Germinal center (tissue), 1 donor: Measurements from ENCODE around the gene PEX1.
"Not testable (repeated sequence)": the region's sequence is repeated elsewhere in the genome, so short reads cannot be mapped to it uniquely, and the experiment has no call there.

Source experiments
- DNase-seq: peaks from one replicate; pipeline ENCODE4 v3.0.0; 2012; ENCODE audit warnings: mixed read lengths, low spot score

PEX1 gene

DNA sequence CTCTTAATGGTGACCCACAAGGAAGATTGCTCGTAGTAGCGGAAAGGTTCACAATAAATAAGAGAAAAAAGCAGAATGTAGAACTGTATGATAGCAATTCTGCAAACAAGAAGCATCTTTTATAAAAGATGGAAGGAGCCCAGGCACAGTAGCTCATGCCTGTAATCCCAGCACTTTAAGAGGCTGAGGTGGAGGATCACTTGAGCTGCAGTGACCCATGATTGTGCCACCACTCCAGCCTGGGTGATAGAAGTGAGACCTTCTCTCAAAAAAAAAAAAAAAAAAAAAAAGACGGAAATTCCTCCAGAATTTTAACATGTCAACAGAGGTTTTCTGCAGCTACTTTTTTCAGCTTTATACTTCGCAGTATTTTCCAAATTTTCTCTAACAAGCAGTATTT, 67.8 kb downstream of the PEX1 start:
- DNase-seq, result no peak

DNA sequence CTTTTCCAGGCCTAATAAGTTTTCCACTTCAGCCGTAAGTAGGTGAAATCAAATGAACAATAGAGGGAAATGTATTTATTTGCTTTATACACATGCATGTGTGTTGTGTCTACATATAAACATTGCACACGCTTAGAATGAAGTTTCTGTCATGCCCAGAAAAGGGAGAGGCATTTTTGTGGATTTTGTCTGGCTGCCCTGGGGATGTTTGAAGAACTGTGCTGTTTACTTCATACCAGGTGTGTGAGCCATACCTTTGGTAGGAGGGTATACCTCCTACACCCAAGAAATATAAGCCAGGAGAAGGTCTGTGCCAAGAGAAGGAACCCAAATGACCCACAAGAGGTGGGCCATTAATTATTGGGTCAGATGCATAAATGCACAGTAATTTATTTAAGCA, 68.2 kb downstream of the PEX1 start:
- DNase-seq, result no peak

DNA sequence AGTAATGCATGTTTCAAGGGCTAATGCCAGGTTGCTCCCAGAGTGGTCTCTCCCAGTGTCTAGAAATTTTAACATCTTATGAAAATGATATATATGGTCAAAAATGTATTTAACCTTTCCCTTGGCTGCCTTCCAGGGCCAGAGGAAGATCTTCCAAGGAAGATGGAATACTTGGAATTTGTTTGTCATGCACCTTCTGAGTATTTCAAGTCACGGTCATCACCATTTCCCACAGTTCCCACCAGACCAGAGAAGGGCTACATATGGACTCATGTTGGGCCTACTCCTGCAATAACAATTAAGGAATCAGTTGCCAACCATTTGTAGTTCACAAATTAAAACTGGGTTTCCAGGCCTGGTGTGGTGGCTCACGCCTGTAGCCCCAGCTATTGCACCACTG, 72.1 kb downstream of the PEX1 start:
- DNase-seq, result no peak

DNA sequence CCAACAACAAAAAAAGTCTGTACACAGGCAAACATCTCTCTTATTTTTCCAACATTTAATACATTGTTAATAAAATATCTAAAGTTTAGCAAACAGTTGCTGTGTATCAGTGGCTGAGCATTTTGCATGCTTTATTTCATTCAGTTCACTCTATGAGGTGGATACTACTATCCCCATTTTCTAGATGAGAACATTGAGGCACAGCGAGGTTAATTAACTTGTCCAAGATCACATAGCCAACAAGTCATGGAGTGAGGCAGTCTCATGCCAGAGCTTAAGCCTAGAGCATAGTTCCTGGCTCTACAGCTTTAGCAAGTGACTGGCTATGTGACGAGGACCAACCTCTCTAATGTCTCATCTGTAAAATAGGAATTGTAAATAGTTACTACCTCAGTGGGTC, 76.7 kb downstream of the PEX1 start:
- no peak for DNase-seq

DNA sequence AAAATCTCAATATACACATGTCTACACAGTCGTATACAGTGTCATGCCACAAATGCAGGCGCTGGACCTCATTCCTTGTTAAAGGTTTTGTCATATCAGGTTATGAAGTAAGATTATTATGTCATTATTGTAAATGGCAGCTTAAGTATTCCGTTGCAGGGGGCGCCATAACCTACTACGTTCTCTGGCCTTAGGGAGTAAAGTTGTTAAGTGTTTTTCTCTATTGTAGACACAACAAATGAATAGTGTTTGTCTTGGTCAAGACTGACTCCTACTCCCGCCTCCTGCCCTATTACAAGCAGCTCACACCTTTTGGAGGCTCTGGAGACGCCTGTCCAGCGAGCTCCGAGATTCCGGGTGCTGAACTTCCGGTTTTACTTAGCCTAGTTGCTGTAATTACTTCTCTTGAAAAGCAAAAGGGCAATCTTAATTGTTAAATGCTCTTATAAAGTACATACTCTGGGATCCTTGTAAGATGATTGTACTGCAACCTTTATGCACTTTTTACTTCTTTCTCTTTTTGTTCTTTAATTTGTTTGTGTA, 80.0 kb downstream of the PEX1 start:
- DNase-seq, result peak; percentile 36

DNA sequence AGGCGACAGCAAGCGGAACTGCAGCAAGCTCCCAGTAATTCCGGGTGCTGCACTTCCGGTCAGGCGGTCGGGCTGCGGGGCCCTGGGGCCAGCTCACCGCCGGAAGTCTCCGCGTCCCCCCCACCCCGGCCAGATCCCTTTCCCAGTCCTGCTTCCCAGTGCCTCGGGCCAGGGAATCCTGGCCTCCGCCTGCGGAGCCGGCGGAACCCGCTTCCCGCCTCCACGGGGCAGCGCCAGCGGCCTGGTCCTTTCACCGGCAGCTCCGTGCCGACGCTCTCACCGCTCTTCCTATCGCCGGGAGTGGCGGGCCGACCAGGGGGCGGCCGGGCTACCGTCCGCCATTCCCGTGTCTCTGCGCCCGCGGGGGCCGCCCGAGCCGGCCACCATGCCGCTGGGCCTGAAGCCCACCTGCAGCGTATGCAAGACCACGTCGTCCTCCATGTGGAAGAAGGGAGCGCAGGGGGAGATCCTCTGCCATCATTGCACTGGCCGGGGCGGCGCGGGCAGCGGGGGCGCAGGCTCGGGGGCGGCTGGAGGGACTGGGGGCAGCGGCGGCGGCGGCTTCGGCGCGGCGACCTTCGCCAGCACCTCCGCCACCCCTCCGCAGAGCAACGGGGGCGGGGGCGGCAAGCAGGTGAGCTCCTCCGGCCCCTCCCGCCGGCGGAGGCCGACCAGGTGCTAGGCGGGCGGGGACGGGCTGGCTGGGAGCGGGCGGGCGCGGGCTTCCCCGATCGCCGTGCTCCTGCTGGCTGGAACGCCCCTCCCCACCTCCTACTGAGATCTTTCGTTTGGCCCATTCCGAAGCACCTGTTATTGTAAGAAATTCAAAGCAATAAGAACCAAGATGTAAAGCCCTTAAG, 80.7 kb downstream of the PEX1 start, which contains the start of gene GATAD1:
TSS of gene GATAD1 (plus strand) at position 138 of the 860 bp plus-strand sequence. CDS start at position 386, 248 bp downstream.
- DNase-seq, result peak; percentile 88

DNA sequence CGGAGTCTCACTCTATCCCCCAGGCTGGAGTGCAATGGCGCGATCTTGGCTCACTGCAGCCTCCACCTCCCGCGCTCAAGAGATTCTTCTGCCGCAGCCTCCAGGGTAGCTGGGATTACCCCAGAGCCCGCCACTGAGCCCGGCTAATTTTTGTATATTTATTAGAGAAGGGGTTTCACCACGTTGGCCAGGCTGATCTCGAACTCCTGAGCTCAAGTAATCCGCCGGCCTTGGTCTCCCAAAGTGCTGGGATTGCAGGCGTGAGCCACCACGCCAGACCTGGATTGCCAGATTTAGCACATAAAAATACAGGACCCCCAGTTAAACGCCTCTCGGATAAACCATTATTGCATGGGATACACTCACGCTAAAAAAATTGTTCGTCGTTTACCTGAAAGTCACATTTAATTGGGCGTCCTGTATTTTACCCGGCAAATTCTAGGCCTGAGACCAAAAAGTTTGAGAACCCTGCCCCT, 81.4 kb downstream of the PEX1 start:
- no peak for DNase-seq

DNA sequence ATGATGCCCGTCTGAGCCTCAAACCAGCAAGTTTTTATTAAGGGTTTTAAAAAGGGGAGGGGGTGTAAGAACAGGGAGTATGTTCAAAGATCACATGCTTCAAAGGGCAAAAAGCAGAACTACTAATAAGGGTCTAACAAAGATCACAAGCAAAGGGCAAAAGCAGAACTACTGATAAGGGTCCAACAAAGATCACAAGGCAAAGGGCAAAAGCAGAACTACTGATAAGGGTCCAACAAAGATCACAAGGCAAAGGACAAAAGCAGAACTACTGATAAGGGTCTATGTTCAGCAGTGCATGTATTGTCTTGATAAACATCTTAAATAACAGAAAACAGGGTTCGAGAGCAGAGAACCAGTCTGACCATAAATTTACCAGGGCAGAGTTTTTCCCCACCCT, 85.6 kb downstream of the PEX1 start:
- DNase-seq, result not testable (repeated sequence)

DNA sequence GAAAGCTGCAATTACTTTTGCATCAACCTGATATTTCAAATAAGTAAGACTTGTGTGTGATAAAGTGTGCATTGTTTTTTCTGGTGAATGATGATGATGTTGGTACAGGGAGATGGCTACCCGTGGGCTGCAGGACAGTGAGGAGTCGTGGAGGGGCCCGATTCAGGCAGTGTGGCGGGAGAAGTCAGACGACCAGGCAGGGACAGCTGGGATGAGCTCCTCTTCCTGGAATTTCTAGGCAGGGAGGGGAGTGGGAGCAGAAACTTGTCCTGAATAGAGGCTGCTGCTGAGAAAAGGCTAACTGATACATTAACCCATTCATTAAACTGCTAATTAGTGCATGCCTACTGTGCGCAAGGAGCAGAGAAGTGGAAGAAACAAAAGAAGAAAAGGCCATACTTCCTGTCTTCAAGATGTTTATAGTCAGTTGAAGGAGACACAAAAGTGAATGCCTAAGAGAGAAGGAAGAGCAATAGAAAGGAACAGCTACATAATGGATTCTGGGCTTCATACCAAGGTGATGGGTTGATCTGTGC, 90.3 kb downstream of the PEX1 start:
- no peak for DNase-seq
